ENCODE data around the gene MAP2. TPM values are rescaled to one million over a fixed set of nuclear protein-coding genes. Genes with fewer than 3 reads are reported as not detected.

The MAP2 gene
- total RNA-seq, 1 donor from 2014 or later = 15.5 TPM

- Histone ChIP-seq H3K9me3 (no peaks in the 10 kb centered on the region), H3K4me3 (no peak overlapping the region), H3K4me1 (no peaks in the 10 kb centered on the region), H3K27me3 (no peaks in the 10 kb centered on the region), H3K36me3 (no peaks in the 10 kb centered on the region), H3K27ac (no peak overlapping the region)
- TF ChIP-seq, protein P1, sequence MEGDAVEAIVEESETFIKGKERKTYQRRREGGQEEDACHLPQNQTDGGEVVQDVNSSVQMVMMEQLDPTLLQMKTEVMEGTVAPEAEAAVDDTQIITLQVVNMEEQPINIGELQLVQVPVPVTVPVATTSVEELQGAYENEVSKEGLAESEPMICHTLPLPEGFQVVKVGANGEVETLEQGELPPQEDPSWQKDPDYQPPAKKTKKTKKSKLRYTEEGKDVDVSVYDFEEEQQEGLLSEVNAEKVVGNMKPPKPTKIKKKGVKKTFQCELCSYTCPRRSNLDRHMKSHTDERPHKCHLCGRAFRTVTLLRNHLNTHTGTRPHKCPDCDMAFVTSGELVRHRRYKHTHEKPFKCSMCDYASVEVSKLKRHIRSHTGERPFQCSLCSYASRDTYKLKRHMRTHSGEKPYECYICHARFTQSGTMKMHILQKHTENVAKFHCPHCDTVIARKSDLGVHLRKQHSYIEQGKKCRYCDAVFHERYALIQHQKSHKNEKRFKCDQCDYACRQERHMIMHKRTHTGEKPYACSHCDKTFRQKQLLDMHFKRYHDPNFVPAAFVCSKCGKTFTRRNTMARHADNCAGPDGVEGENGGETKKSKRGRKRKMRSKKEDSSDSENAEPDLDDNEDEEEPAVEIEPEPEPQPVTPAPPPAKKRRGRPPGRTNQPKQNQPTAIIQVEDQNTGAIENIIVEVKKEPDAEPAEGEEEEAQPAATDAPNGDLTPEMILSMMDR (IDR thresholded peaks at IDR 0.05) = no peak
- no peak for TF ChIP-seq POLR2AphosphoS5 (IDR thresholded peaks at IDR 0.05; ENCODE audit: insufficient read depth in 1 of 2, low read depth in 1 of 2)
- TF ChIP-seq POLR2A (IDR thresholded peaks at IDR 0.05) = no peak
- intact Hi-C loops (cut with DNase I) = no loop called here
- DNase-seq (ENCODE audit: extremely low spot score in 2 of 2) = no peak
These were observed 27.5 kb downstream of the MAP2 start for GRCh38 chr2:209451209-209451834.

DNA sequence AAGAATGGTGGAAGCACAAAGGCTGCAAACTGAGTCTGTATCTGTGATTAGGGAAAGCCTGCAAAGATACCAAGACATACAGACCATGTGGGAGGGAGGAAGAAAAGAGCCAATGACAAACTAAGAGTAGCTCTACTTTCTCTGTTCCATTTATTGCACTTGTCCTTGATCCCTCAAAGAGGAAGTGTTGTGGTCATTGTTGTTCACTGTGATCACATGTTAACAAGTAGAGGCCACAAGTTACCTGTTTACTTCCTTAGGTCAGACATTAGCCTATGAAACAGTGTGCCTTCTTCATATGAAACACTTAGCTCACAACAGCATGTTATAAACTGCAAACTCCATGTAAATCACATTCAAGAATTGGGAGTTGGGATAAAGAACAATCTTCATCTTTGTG, 32.6 kb downstream of the MAP2 start:
- Histone ChIP-seq H3K4me1 (no peaks in the 10 kb centered on the region), H3K9me3 (no peaks in the 10 kb centered on the region), H3K27ac (no peak overlapping the region), H3K36me3 (no peaks in the 10 kb centered on the region), H3K27me3 (no peaks in the 10 kb centered on the region), H3K4me3 (no peak overlapping the region)
- intact Hi-C loops (cut with DNase I) = no loop called here
- TF ChIP-seq POLR2A (IDR thresholded peaks at IDR 0.05) (no peak), POLR2AphosphoS5 (IDR thresholded peaks at IDR 0.05; ENCODE audit: insufficient read depth in 1 of 2, low read depth in 1 of 2) (no peak)
- TF ChIP-seq, protein P1 (IDR thresholded peaks at IDR 0.05) = no peak
- no peak for DNase-seq (ENCODE audit: extremely low spot score in 2 of 2)

GRCh38 chr2:209458008-209458979, 34.4 kb downstream of the MAP2 start:
- intact Hi-C loops (cut with DNase I) = no loop called here
- no peak for DNase-seq (ENCODE audit: extremely low spot score in 2 of 2)
- Histone ChIP-seq H3K27me3 (no peaks in the 10 kb centered on the region), H3K27ac (no peak overlapping the region), H3K36me3 (no peaks in the 10 kb centered on the region), H3K9me3 (no peaks in the 10 kb centered on the region), H3K4me1 (no peaks in the 10 kb centered on the region), H3K4me3 (no peak overlapping the region)
- TF ChIP-seq POLR2A (IDR thresholded peaks at IDR 0.05) = no peak
- TF ChIP-seq, protein P1 (IDR thresholded peaks at IDR 0.05) = no peak
- no peak for TF ChIP-seq POLR2AphosphoS5 (IDR thresholded peaks at IDR 0.05; ENCODE audit: insufficient read depth in 1 of 2, low read depth in 1 of 2)

GRCh38 chr2:209459359-209459758, 35.5 kb downstream of the MAP2 start:
- Histone ChIP-seq H3K27me3 (no peaks in the 10 kb centered on the region), H3K4me3 (no peak overlapping the region), H3K36me3 (no peaks in the 10 kb centered on the region), H3K27ac (no peak overlapping the region), H3K4me1 (no peaks in the 10 kb centered on the region), H3K9me3 (no peaks in the 10 kb centered on the region)
- no peak for TF ChIP-seq POLR2AphosphoS5 (IDR thresholded peaks at IDR 0.05; ENCODE audit: insufficient read depth in 1 of 2, low read depth in 1 of 2)
- TF ChIP-seq POLR2A (IDR thresholded peaks at IDR 0.05) = no peak
- TF ChIP-seq, protein P1 (IDR thresholded peaks at IDR 0.05) = no peak
- intact Hi-C loops (cut with DNase I) = no loop called here
- no peak for DNase-seq (ENCODE audit: extremely low spot score in 2 of 2)
